ENCODE results near the gene ABCC2. TPM values are rescaled to one million over a fixed set of nuclear protein-coding genes. Genes with fewer than 3 reads are reported as not detected.

Gene ABCC2
- polyA plus RNA-seq, 1 donor from 2014 or later = 2.0 TPM

DNA sequence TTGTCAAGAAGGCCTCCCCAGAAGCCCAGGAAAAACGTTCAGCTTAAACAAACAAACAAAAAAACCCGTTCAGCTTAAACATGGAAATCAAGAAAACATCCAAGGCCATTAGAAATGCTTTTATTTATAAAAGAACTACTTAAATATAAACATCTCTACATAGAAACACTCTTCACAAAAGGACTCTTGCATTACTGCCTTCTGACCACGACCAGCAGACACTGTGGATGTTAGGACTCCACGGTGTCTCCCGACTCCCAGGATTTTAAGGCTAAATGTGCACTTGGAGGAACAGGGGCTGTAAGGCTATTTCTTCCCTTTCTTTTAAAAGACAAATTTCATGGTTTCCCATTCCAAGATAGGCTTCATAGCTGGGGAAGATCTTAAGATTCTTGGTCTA lies 93.0 kb downstream of the ABCC2 start:
- H3K27ac ChIP-seq (ENCODE audit: low read length) = no peak overlapping the region
- H3K79me2 ChIP-seq (replicated peaks; ENCODE audit: insufficient read depth, low read length) = no peaks in the 10 kb centered on the region
- no peaks in the 10 kb centered on the region for H4K20me1 ChIP-seq (ENCODE audit: insufficient read depth)
- H2AFZ ChIP-seq (ENCODE audit: low read depth, low read length) = no peak overlapping the region
- H3K27me3 ChIP-seq (ENCODE audit: insufficient read depth, low read depth, low read length) = no peaks in the 10 kb centered on the region
- H3K4me3 ChIP-seq (ENCODE audit: low read length) = no peak overlapping the region
- no peaks in the 10 kb centered on the region for H3K36me3 ChIP-seq (ENCODE audit: insufficient read depth, low read length)
- no peaks in the 10 kb centered on the region for H3K9me2 ChIP-seq (ENCODE audit: insufficient read depth, low read length)
- TF ChIP-seq EZH2 (IDR thresholded peaks at IDR 0.05; ENCODE audit: borderline replicate concordance, insufficient read depth, low read length, poor library complexity, severe bottlenecking) (no peak), EP300 (conservative IDR thresholded peaks at IDR 0.05; ENCODE audit: poor library complexity, severe bottlenecking) (no peak)
- TF ChIP-seq, protein P1, sequence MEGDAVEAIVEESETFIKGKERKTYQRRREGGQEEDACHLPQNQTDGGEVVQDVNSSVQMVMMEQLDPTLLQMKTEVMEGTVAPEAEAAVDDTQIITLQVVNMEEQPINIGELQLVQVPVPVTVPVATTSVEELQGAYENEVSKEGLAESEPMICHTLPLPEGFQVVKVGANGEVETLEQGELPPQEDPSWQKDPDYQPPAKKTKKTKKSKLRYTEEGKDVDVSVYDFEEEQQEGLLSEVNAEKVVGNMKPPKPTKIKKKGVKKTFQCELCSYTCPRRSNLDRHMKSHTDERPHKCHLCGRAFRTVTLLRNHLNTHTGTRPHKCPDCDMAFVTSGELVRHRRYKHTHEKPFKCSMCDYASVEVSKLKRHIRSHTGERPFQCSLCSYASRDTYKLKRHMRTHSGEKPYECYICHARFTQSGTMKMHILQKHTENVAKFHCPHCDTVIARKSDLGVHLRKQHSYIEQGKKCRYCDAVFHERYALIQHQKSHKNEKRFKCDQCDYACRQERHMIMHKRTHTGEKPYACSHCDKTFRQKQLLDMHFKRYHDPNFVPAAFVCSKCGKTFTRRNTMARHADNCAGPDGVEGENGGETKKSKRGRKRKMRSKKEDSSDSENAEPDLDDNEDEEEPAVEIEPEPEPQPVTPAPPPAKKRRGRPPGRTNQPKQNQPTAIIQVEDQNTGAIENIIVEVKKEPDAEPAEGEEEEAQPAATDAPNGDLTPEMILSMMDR (IDR thresholded peaks at IDR 0.05; ENCODE audit: poor library complexity, severe bottlenecking) = no peak
- no peaks in the 10 kb centered on the region for H3K9me3 ChIP-seq (ENCODE audit: low read length)
- H3K4me2 ChIP-seq (ENCODE audit: low read length) = no peak overlapping the region
- no peak overlapping the region for H3K9ac ChIP-seq (ENCODE audit: low read length)
- H3F3A ChIP-seq (ENCODE audit: insufficient read depth, low read length, poor library complexity, severe bottlenecking) = no peaks in the 10 kb centered on the region

DNA sequence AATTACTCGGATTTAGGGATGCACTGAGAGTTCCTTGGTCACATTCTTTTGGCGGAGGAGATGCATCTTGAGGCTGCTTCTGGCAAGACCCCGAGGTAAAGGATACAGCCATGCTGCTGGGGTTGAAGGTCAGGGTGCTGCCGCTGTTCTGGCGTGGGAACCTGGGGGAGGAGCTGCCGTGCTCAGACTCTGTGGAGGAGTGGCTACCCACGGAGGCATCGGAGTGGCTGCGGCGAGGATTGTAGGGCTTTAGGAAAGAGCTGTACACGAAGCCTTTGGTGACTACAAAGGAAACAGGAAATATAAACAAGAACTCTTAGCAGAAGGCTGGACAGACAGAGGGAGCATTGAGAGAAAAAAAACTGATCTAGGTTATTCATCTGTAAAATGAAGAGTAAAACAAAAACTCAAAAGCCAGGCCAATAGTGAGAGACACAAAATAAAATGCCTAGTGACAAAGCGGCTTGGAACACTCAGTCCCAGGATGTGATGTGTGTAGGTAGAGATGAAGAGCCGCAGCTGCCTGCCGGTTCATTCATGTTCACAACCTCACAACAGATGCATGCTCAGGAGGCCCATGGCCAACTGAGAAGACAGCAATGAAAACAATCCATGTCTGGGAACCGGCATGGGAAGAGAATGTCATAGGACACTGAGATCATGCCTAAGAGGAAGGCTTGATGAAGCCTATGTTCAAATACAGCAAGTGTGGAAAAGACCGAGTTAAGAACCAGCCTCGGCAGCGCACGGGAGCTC lies 97.8 kb downstream of the ABCC2 start:
- Histone ChIP-seq H3K4me2 (ENCODE audit: low read length) (no peak overlapping the region), H4K20me1 (ENCODE audit: insufficient read depth) (no peaks in the 10 kb centered on the region), H3K27me3 (ENCODE audit: insufficient read depth, low read depth, low read length) (no peaks in the 10 kb centered on the region), H2AFZ (ENCODE audit: low read depth, low read length) (no peak overlapping the region), H3K36me3 (ENCODE audit: insufficient read depth, low read length) (no peaks in the 10 kb centered on the region), H3K9ac (ENCODE audit: low read length) (no peak overlapping the region), H3K9me2 (ENCODE audit: insufficient read depth, low read length) (no peaks in the 10 kb centered on the region), H3F3A (ENCODE audit: insufficient read depth, low read length, poor library complexity, severe bottlenecking) (no peaks in the 10 kb centered on the region), H3K4me3 (ENCODE audit: low read length) (no peak overlapping the region), H3K9me3 (ENCODE audit: low read length) (no peaks in the 10 kb centered on the region), H3K27ac (ENCODE audit: low read length) (no peak overlapping the region), H3K79me2 (replicated peaks; ENCODE audit: insufficient read depth, low read length) (no peaks in the 10 kb centered on the region)
- TF ChIP-seq TAF1 (IDR thresholded peaks at IDR 0.05; ENCODE audit: low read depth) = no peak
- TF ChIP-seq MXI1 (conservative IDR thresholded peaks at IDR 0.05; ENCODE audit: poor library complexity, severe bottlenecking) = no peak
- TF ChIP-seq, protein P1 (IDR thresholded peaks at IDR 0.05; ENCODE audit: poor library complexity, severe bottlenecking) = no peak
- TF ChIP-seq, protein P2, sequence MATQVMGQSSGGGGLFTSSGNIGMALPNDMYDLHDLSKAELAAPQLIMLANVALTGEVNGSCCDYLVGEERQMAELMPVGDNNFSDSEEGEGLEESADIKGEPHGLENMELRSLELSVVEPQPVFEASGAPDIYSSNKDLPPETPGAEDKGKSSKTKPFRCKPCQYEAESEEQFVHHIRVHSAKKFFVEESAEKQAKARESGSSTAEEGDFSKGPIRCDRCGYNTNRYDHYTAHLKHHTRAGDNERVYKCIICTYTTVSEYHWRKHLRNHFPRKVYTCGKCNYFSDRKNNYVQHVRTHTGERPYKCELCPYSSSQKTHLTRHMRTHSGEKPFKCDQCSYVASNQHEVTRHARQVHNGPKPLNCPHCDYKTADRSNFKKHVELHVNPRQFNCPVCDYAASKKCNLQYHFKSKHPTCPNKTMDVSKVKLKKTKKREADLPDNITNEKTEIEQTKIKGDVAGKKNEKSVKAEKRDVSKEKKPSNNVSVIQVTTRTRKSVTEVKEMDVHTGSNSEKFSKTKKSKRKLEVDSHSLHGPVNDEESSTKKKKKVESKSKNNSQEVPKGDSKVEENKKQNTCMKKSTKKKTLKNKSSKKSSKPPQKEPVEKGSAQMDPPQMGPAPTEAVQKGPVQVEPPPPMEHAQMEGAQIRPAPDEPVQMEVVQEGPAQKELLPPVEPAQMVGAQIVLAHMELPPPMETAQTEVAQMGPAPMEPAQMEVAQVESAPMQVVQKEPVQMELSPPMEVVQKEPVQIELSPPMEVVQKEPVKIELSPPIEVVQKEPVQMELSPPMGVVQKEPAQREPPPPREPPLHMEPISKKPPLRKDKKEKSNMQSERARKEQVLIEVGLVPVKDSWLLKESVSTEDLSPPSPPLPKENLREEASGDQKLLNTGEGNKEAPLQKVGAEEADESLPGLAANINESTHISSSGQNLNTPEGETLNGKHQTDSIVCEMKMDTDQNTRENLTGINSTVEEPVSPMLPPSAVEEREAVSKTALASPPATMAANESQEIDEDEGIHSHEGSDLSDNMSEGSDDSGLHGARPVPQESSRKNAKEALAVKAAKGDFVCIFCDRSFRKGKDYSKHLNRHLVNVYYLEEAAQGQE (IDR thresholded peaks at IDR 0.05; ENCODE audit: borderline replicate concordance) = no peak
- no peak for TF ChIP-seq POLR2AphosphoS5 (IDR thresholded peaks at IDR 0.05)
- no peak for TF ChIP-seq EP300 (conservative IDR thresholded peaks at IDR 0.05; ENCODE audit: poor library complexity, severe bottlenecking)
- TF ChIP-seq SMC3 (conservative IDR thresholded peaks at IDR 0.05; ENCODE audit: poor library complexity) = no peak
- TF ChIP-seq RAD21 (conservative IDR thresholded peaks at IDR 0.05) = no peak
- TF ChIP-seq EZH2 (IDR thresholded peaks at IDR 0.05; ENCODE audit: borderline replicate concordance, insufficient read depth, low read length, poor library complexity, severe bottlenecking) = no peak
